HG03378 (cell line): ENCODE data around the gene MYH7.
"Not testable (repeated sequence)": the region's sequence is repeated elsewhere in the genome, so short reads cannot be mapped to it uniquely, and the experiment has no call there.

Source experiments
- ATAC-seq: cut with Tn5 transposase; IDR thresholded peaks from one replicate; pipeline ENCODE4 v1.9.1; 2021; ENCODE audit warnings: mild to moderate bottlenecking, moderate library complexity; ENCODE audit not compliant: unreplicated experiment

The MYH7 gene

GRCh38 chr14:23431486-23431885 lies 4.0 kb downstream of the MYH7 start:
- no peak for ATAC-seq

DNA sequence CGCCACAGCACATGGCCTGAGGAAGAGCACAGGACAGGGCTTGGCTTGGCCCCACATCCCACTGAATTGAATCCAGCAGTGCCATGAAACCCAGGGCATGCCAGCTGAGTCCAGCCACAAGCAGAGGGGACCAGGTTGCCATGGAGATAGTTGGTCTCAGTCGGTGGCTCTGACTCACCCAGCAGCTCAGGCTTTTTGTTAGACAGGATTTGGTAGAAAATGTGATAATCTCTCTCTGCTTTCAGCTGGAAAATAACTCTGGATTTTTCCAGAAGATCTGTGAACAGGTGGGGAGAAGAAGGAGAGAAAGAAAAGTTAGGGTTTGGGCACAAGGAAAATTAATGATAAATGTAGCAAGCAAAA lies 4.8 kb downstream of the MYH7 start:
- no peak for ATAC-seq

DNA sequence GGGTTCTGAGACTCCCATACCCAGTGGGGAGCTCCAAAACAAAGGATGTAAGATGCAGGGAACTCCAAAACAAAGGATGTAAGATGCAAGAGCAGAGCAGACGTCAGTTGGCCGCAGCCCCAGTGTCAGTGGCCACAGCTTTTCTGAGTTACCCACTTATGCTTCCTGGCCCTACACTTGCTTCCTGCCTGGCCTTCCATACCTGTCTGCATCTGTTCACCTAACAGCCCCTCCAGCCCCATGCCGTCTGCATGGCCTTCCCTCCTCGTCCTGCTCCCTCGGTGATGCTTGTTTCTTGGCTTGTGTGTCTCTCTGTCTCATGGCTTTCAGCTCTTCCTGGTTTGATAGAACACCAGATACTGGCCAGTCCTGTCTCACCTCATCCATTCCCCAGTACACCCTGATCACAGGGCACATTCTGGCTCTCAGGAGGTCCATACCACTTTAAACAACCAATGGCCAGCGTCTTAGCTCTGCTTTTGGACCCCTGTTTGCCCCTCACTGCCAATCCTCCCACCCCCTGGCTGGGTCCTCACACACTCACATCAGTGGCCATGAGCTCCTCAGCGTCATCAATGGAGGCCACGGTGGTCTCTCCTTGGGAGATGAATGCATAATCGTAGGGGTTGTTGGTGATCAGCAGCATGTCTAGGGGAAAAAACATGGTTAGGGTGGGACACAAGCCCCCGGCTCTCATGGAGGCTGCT lies 5.3 kb downstream of the MYH7 start:
- no peak for ATAC-seq

DNA sequence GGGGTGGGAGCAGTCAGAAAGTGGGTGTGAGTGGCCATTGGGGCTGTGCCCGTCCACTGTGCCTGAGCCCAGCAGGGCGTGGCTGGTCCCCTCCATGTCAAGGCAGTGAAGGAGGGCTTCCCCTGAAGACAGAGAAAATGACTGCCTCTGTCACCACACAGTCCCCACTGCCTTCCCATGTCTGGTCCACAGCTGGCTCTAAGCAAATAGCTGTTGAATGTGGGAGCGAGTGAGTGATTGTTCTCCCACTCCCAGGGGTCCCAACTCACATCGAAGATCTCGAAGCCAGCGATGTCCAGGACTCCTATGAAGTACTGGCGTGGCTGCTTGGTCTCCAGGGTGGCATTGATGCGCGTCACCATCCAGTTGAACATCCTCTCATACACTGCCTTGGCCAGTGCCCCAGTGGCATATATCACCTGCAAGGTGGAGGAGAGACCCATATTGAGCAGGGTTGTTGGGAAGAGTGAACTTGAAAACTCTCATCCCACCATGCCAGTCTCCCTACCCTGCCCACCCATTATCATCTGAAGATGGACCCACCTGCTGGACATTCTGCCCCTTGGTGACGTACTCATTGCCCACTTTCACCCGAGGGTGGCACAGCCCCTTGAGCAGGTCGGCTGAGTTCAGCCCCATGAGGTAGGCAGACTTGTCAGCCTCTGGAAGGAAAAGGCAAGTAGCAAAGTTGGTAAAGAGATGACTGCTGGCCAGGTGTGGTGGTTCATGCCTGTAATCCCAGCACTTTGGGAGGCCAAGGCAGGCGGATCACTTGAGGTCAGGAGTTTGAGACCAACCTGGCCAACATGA lies 6.6 kb downstream of the MYH7 start:
- ATAC-seq: no peak

DNA sequence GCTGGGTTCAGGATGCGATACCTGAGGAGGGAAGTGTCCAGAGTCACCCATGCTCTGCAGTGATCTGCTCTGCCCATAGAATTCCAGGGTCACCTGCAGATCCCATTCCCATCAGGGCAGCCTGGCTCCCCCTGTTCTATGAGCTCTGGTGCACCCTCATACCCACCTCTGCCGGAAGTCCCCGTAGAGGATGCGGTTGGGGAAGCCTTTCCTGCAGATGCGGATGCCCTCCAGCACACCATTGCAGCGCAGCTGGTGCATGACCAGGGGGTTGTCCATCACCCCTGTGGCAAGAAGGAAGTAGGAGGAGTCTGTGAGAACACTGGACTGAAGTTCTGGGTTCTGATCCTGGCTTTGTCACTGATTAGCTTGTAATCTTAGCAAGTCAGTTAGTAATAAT lies 9.7 kb downstream of the MYH7 start:
- not testable (repeated sequence) for ATAC-seq

GRCh38 chr14:23425169-23425568 lies 10.3 kb downstream of the MYH7 start:
- ATAC-seq: no peak

- ATAC-seq: no peak
These were observed 11.8 kb downstream of the MYH7 start for GRCh38 chr14:23423657-23424056.

- ATAC-seq: no peak
These were observed 13.9 kb downstream of the MYH7 start for GRCh38 chr14:23421594-23421993.

- not testable (repeated sequence) for ATAC-seq
These were observed 15.8 kb downstream of the MYH7 start for GRCh38 chr14:23419646-23420045.

DNA sequence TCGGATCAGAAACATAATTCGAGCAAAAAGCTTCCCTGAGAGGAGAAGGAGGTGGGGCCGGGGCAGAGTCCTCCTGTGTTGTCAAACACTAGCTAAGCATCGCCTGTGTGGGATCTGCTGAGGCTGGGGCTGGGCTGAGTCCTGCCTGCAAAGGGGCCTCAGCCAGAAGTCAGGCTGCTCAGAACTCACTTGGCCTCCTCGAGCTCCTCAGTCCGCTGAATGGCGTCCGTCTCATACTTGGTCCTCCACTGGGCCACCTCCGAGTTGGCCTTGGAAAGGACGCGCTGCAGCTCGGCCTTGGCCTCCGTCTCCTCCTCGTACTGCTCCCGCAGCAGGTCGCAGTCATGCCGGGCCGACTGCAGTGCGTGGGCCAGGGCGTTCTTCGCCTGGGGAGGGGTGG lies 17.4 kb downstream of the MYH7 start:
- no peak for ATAC-seq

- ATAC-seq: not testable (repeated sequence)
These were observed 18.2 kb downstream of the MYH7 start for GRCh38 chr14:23417269-23417668.

- ATAC-seq: no peak
These were observed 18.7 kb downstream of the MYH7 start for GRCh38 chr14:23416801-23417200.

GRCh38 chr14:23415821-23416778 lies 19.4 kb downstream of the MYH7 start:
- no peak for ATAC-seq

- no peak for ATAC-seq
These were observed 20.3 kb downstream of the MYH7 start for GRCh38 chr14:23414906-23415820.

- no peak for ATAC-seq
These were observed 21.2 kb downstream of the MYH7 start for GRCh38 chr14:23414254-23414653.

GRCh38 chr14:23413681-23414080 lies 21.8 kb downstream of the MYH7 start:
- ATAC-seq: no peak

DNA sequence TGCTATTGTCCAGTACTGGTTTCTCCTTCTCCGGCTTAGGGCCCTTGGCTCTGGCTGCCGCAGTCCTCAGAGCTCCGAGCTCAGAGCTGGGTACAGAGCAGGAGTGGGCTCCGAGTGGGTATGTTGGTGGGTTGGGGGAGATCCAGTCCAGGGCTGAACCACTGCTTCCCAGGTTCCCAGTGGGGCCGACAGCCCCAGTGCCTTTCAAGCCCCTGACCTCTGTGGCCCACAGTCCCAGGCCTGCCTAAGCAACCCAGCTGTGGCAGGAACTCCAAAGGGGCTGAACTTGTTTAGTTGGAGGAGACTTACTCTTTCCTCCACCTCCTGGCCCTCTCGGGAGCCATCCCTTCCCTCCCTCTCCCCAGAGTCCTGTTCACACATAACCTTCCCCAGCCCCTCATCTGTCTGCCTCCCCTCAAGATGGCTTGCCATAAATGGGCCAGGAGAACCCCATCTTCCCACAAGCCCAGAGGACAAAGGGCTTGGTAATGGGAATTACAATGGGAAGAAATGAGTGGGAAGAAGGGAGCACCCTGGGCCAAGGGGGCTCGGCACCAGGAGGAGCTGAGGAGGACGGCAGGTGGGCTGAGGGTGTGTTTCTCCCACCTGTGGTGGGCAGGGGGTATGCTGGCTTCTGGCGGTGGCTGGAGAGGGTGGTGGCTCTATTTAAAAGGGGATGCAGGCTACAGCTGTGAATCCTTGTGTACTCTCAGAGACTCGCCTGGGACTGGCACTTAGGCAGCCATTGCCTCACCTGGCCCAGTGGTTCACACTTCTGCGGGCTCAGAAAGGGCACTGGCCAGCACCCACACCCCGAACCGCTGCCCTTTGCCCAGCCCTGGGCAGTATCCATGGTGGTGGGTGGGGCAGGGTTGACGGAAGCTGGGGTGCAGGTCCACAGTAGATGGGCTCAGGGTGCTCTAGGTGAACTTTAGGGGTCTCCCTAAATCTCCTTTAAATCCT lies 23.6 kb downstream of the MYH7 start:
- no peak for ATAC-seq

GRCh38 chr14:23409966-23410635 lies 25.4 kb downstream of the MYH7 start:
- no peak for ATAC-seq

DNA sequence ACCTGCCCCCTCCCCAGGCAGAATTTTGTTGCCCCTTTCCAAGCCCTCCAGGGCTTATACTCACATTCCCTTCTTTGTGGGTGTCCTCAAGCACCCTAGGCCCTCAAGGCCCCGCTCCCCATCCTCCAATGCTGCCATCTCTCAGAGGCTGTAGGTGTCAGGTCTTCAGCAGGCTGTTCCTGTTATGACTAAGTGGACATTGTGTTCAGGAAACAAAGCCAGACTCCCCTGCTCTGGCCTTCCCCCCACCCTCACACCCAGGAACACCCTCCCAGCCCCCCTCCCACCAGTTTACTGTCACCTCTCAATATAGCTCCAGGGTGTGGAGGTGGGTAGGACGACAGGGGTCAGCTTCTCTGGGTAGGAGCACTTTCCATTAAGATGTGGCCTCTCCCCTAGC lies 26.0 kb downstream of the MYH7 start:
- ATAC-seq: no peak
